Activated T-helper 2 cell treated with anti-CD3 and anti-CD28 coated beads, Interferon-gamma antibody, Interleukin-2, Interleukin-4, amounts not matched to agents 10 μg/mL and 5 μg/mL and 100 μg/mL, durations not matched to agents 14 hours and 24 hours and 36 hours (primary cell): Measurements from ENCODE around the gene YEATS4. TPM values are rescaled to one million over a fixed set of nuclear protein-coding genes. Genes with fewer than 3 reads are reported as not detected.
A peak's percentile ranks its signal among the peaks of the same experiment; 100 is the strongest.
"Not testable (repeated sequence)": the region's sequence is repeated elsewhere in the genome, so short reads cannot be mapped to it uniquely, and the experiment has no call there.

Experiments
- DNase-seq: peaks from one replicate; pipeline ENCODE4 v3.0.0; 2021; ENCODE audit warnings: low spot score
- H3K27ac Mint-ChIP-seq: one replicate; pipeline ENCODE4 v1.8.0; 2021; ENCODE audit warnings: mixed read lengths
- H3K27me3 Mint-ChIP-seq: one replicate; pipeline ENCODE4 v1.8.0; 2021; ENCODE audit warnings: low read depth, mixed read lengths
- H3K36me3 Mint-ChIP-seq: one replicate; pipeline ENCODE4 v1.8.0; 2021; ENCODE audit warnings: low read depth, mixed read lengths
- H3K4me1 Mint-ChIP-seq: one replicate; pipeline ENCODE4 v1.8.0; 2021; ENCODE audit warnings: low read depth, mixed read lengths
- H3K4me3 Mint-ChIP-seq: one replicate; pipeline ENCODE4 v1.8.0; 2021; ENCODE audit warnings: low read depth, mild to moderate bottlenecking, moderate library complexity, mixed read lengths
- H3K9me3 Mint-ChIP-seq: one replicate; pipeline ENCODE4 v1.8.0; 2021; ENCODE audit warnings: mixed read lengths
- intact Hi-C: fragments of 100-400 bp; cut with micrococcal nuclease; formaldehyde crosslinking; loops from one replicate; pipeline ENCODE4 v1.15.1; 2023
- total RNA-seq: library from RNA; stranded (reverse); gene quantifications from 2 replicates; pipeline ENCODE4 v1.2.3, GENCODE V29; 2022

YEATS4 gene
- 38.9 and 39.0 TPM in 2 replicates for total RNA-seq

DNA sequence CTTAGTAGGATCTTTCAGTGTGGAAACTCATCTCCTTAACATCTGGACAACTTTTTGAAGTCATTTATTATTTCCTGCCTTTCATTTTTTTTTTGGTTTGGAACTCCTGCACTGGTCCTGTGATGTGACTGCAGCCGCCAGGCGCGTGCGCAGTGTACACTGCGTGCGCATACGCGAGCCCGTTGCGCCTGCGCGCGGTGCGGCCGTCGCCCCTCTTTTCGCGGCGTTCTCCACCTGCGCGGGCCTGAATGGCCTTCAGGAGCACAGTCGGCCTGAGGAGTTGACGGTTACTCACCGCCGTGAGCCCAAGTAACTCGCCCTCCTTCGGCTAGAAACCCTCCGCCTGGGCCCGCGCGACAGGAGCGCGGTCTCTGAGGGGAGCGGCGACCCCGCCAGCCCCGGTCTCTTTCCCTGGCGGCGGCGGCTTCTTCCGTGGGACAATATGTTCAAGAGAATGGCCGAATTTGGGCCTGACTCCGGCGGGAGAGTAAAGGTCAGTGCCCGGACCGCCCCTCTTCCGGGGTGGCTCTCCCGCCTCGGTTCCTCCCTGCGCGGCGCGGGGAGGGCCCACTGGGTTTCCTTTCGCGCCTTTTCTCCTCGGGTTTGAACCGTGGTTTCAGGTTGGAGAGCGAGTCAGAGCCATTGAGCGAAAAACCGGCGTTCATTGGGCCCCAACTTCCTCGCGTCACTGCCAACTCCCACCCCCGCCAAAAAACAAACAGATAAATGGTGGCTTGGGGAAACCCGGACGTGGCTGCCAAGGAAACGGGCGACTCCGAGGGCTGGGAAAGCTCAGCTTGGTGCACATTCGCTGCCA, at the start of gene YEATS4:
Gene YEATS4 (plus strand): TSS at position 213 of the 817 bp plus-strand sequence. CDS start 230 bp downstream, at position 443.
- DNase-seq = peak; percentile 88
- Mint-ChIP-seq H3K27ac (peak within 1 kb of the TSS; percentile 97), H3K27me3 (peaks cover 3% of the 10 kb centered on the region), H3K4me3 (peak within 1 kb of the TSS; percentile 84), H3K9me3 (no peaks in the 10 kb centered on the region), H3K4me1 (peaks cover 30% of the 10 kb centered on the region), H3K36me3 (peaks cover 23% of the 10 kb centered on the region)
- intact Hi-C loops = loop anchor here (1.0 to 5.0 kb wide), 3 partner anchors 109 to 378 kb away; partner anchors contain the start of gene RAB3IP

DNA sequence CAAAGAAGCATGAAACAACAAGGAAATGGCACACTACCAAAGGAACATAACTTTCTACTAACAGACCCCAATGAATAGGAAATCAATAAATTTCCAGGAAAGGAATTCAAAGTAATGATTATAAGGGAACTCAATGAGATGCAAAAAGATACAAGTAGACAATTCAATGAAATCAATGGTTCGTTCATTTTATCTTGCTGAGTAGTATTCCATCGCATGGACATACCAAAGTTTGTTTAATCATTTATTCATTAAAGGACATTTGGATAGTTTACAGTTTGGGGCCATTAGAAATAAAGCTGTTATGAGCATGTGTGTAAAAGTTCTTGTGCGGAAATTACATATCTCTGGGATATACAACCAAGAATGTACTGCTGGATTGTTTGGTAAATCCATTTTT, 46.3 kb upstream of the YEATS4 start:
- Mint-ChIP-seq H3K27me3 (no peaks in the 10 kb centered on the region), H3K27ac (no peak overlapping the region), H3K36me3 (no peaks in the 10 kb centered on the region), H3K9me3 (peaks cover 11% of the 10 kb centered on the region), H3K4me3 (no peak overlapping the region), H3K4me1 (no peaks in the 10 kb centered on the region)
- no peak for DNase-seq
- intact Hi-C loops = no loop called here

DNA sequence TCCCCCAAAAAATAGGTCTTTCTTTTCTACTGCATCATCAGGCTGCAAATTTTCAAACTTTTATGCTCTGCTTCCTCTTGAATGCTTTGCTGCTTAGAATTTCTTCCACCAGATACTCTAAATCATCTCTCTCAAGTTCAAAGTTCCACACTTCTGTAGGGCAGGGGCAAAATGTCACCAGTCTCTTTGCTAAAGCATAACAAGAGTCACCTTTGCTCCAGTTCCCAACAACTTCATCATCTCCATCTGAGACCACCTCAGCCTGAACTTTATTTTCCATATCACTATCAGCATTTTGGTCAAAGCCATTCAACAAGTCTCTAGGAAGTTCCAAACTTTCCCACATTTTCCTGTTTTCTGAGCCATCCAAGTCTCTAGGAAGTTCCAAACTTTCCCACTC, 42.8 kb upstream of the YEATS4 start:
- H3K36me3 Mint-ChIP-seq, H3K4me3 Mint-ChIP-seq, intact Hi-C loops, DNase-seq, H3K27ac Mint-ChIP-seq, H3K4me1 Mint-ChIP-seq: not testable (repeated sequence)
- Mint-ChIP-seq H3K9me3 (peaks cover 23% of the 10 kb centered on the region), H3K27me3 (peaks cover 15% of the 10 kb centered on the region)

GRCh38 chr12:69317233-69317632, 42.3 kb upstream of the YEATS4 start:
- intact Hi-C loops, H3K4me1 Mint-ChIP-seq: not testable (repeated sequence)

DNA sequence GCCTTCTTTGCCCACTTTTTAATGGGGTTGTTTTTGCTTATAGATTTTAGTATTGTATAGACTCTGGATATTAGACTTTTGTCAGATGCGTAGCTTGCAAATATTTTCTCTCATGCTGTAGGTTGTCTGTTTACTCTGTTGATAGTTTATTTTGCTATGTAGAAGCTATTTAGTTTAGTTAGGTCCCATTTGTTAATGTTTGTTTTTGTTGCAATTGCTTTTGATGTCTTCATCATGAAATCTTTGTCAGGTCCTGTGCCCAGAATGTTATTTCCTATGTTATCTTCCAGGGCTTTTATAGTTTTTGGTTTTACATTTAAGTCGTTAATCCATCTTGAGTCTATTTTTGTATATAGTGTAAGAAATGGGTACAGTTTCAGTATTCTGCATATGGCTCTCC, 41.3 kb upstream of the YEATS4 start:
- peaks cover 3% of the 10 kb centered on the region for H3K4me1 Mint-ChIP-seq
- intact Hi-C loops = no loop called here
- H3K4me3 Mint-ChIP-seq = no peak overlapping the region
- H3K27me3 Mint-ChIP-seq = peaks cover 15% of the 10 kb centered on the region
- no peaks in the 10 kb centered on the region for H3K36me3 Mint-ChIP-seq
- H3K27ac Mint-ChIP-seq = no peak overlapping the region
- DNase-seq = no peak
- H3K9me3 Mint-ChIP-seq = peaks cover 23% of the 10 kb centered on the region

More at GRCh38 chr12:69317233-69317632, 42.3 kb upstream of the YEATS4 start:
- Mint-ChIP-seq H3K9me3 (peaks cover 23% of the 10 kb centered on the region), H3K27me3 (peaks cover 15% of the 10 kb centered on the region)
- not testable (repeated sequence) for H3K4me3 Mint-ChIP-seq, H3K27ac Mint-ChIP-seq, H3K36me3 Mint-ChIP-seq, DNase-seq

- H3K4me3 Mint-ChIP-seq = no peak overlapping the region
- H3K27me3 Mint-ChIP-seq = peaks cover 20% of the 10 kb centered on the region
- no peak overlapping the region for H3K27ac Mint-ChIP-seq
- DNase-seq = no peak
- no peaks in the 10 kb centered on the region for H3K36me3 Mint-ChIP-seq
- peaks cover 9% of the 10 kb centered on the region for H3K4me1 Mint-ChIP-seq
- H3K9me3 Mint-ChIP-seq = peaks cover 23% of the 10 kb centered on the region
- intact Hi-C loops = loop anchor here (1.0 kb wide), 1 partner anchor 12 kb away; no protein-coding TSS in a partner anchor
Measured at GRCh38 chr12:69321351-69321750, 38.2 kb upstream of the YEATS4 start.

DNA sequence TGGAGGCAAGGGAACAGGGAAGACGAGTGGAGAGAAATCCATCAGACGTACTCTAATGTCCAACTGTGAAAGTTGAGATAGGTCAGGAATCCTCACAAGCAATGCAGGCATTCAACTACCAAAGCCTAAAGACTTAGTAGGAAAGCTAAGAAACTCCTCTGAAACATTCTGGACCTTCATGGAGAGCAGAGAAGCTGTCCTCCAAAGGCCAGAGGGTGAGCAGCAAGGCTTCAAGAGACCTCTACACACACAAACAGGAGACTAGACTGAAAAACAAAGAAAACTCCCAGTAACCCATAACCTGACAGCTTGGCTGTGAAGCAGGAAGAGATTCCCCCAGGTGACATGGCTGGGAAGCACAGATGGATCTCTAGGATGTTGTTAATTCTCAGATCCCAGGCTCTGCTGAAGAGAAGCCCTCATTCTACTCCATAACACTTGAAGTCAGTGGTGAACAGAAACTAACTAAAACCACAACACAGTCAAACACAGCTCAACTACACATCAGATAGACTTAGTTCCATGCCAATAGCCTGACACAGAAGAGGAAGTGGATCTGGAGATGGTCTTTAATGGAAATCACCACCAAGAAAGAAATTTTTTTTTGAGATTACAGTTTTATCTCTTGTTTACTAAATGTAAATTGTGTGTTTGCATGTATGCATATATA, 34.6 kb upstream of the YEATS4 start:
- Mint-ChIP-seq H3K27me3 (peaks cover 22% of the 10 kb centered on the region), H3K4me1 (peaks cover 15% of the 10 kb centered on the region), H3K4me3 (no peak overlapping the region), H3K36me3 (no peaks in the 10 kb centered on the region), H3K27ac (no peak overlapping the region), H3K9me3 (peaks cover 4% of the 10 kb centered on the region)
- intact Hi-C loops = no loop called here
- no peak for DNase-seq

GRCh38 chr12:69328426-69328825, 31.1 kb upstream of the YEATS4 start:
- H3K27me3 Mint-ChIP-seq = peaks cover 12% of the 10 kb centered on the region
- no peaks in the 10 kb centered on the region for H3K36me3 Mint-ChIP-seq
- intact Hi-C loops = no loop called here
- no peaks in the 10 kb centered on the region for H3K9me3 Mint-ChIP-seq
- H3K4me1 Mint-ChIP-seq = peaks cover 28% of the 10 kb centered on the region
- no peak overlapping the region for H3K27ac Mint-ChIP-seq
- DNase-seq = no peak
- no peak overlapping the region for H3K4me3 Mint-ChIP-seq

GRCh38 chr12:69329669-69330428, 29.7 kb upstream of the YEATS4 start:
- H3K4me3 Mint-ChIP-seq = peak overlapping the region; percentile 68
- H3K27me3 Mint-ChIP-seq = peaks cover 7% of the 10 kb centered on the region
- H3K36me3 Mint-ChIP-seq = no peaks in the 10 kb centered on the region
- H3K4me1 Mint-ChIP-seq = peaks cover 34% of the 10 kb centered on the region
- intact Hi-C loops = loop anchor here (5.0 kb wide), 1 partner anchor 38 kb away; no protein-coding TSS in a partner anchor
- H3K27ac Mint-ChIP-seq = peak overlapping the region; percentile 83
- H3K9me3 Mint-ChIP-seq = no peaks in the 10 kb centered on the region
- DNase-seq = no peak

- Mint-ChIP-seq H3K9me3 (no peaks in the 10 kb centered on the region), H3K36me3 (no peaks in the 10 kb centered on the region), H3K4me1 (peaks cover 34% of the 10 kb centered on the region), H3K27me3 (peaks cover 7% of the 10 kb centered on the region), H3K4me3 (peak overlapping the region; percentile 68), H3K27ac (peak overlapping the region; percentile 83)
- DNase-seq = peak; percentile 31
- intact Hi-C loops = loop anchor here (5.0 kb wide), 1 partner anchor 38 kb away; no protein-coding TSS in a partner anchor
Measured at GRCh38 chr12:69330475-69331473, 28.8 kb upstream of the YEATS4 start.

- peaks cover 34% of the 10 kb centered on the region for H3K4me1 Mint-ChIP-seq
- H3K27me3 Mint-ChIP-seq = peaks cover 7% of the 10 kb centered on the region
- H3K27ac Mint-ChIP-seq = peak overlapping the region; percentile 83
- no peaks in the 10 kb centered on the region for H3K9me3 Mint-ChIP-seq
- H3K36me3 Mint-ChIP-seq = no peaks in the 10 kb centered on the region
- peak overlapping the region; percentile 68 for H3K4me3 Mint-ChIP-seq
- no peak for DNase-seq
- intact Hi-C loops = loop anchor here (5.0 kb wide), 1 partner anchor 39 kb away; no protein-coding TSS in a partner anchor
Measured at GRCh38 chr12:69331519-69331908, 28.0 kb upstream of the YEATS4 start.
